Suppressor macrophage (primary cell): ENCODE results near the gene DCLK1.
"Not testable (repeated sequence)": the region's sequence is repeated elsewhere in the genome, so short reads cannot be mapped to it uniquely, and the experiment has no call there.

ENCODE experiments used
- DNase-seq, 4 experiments: peaks; one replicate each; pipeline ENCODE4 v3.0.0-alpha.2; 2020 to 2022

The DCLK1 gene

GRCh38 chr13:36130552-36131221 lies 495 bp downstream of the DCLK1 start:
- no peak for DNase-seq

GRCh38 chr13:36130193-36130551 lies 1.0 kb downstream of the DCLK1 start:
- no peak for DNase-seq

GRCh38 chr13:36129539-36129938 lies 1.6 kb downstream of the DCLK1 start:
- no peak for DNase-seq

- no peak for DNase-seq
Observed at GRCh38 chr13:36126491-36126890, 4.7 kb downstream of the DCLK1 start.

GRCh38 chr13:36125841-36126240 lies 5.3 kb downstream of the DCLK1 start:
- no peak for DNase-seq

- DNase-seq: no peak
Observed at GRCh38 chr13:36124236-36124822, 6.9 kb downstream of the DCLK1 start.

- DNase-seq: no peak
Observed at GRCh38 chr13:36115306-36115705, 15.9 kb downstream of the DCLK1 start.

- no peak for DNase-seq
Observed at GRCh38 chr13:36114233-36114632, 16.9 kb downstream of the DCLK1 start.

- no peak for DNase-seq
Observed at GRCh38 chr13:36108954-36109353, 22.2 kb downstream of the DCLK1 start.

- DNase-seq: no peak
Observed at GRCh38 chr13:36108342-36108741, 22.8 kb downstream of the DCLK1 start.

- no peak for DNase-seq
Observed at GRCh38 chr13:36107521-36107920, 23.7 kb downstream of the DCLK1 start.

GRCh38 chr13:36105726-36106125 lies 25.5 kb downstream of the DCLK1 start:
- DNase-seq: no peak

- no peak for DNase-seq
Observed at GRCh38 chr13:36102721-36103120, 28.5 kb downstream of the DCLK1 start.

- DNase-seq: not testable (repeated sequence)
Observed at GRCh38 chr13:36101907-36102306, 29.3 kb downstream of the DCLK1 start.

- no peak for DNase-seq
Observed at GRCh38 chr13:36101157-36101556, 30.0 kb downstream of the DCLK1 start.

- no peak for DNase-seq
Observed at GRCh38 chr13:36098080-36098479, 33.1 kb downstream of the DCLK1 start.

- no peak for DNase-seq
Observed at GRCh38 chr13:36096461-36097416, 34.4 kb downstream of the DCLK1 start.

- no peak for DNase-seq
Observed at GRCh38 chr13:36094478-36094877, 36.7 kb downstream of the DCLK1 start.

- peak in 1 of 4 experiments; percentile 1 for DNase-seq
Observed at GRCh38 chr13:36090592-36090991, 40.6 kb downstream of the DCLK1 start.

GRCh38 chr13:36089130-36089647 lies 42.0 kb downstream of the DCLK1 start:
- DNase-seq: no peak

GRCh38 chr13:36088463-36088862 lies 42.7 kb downstream of the DCLK1 start:
- DNase-seq: no peak

GRCh38 chr13:36088001-36088400 lies 43.2 kb downstream of the DCLK1 start:
- DNase-seq: no peak

- DNase-seq: no peak
Observed at GRCh38 chr13:36086117-36086516, 45.1 kb downstream of the DCLK1 start.
